Measurements from ENCODE around the gene REC8. TPM values are rescaled to one million over a fixed set of nuclear protein-coding genes. Genes with fewer than 3 reads are reported as not detected.

REC8 gene
- total RNA-seq, 1 donor from 2014 or later, result 1.6 TPM

DNA sequence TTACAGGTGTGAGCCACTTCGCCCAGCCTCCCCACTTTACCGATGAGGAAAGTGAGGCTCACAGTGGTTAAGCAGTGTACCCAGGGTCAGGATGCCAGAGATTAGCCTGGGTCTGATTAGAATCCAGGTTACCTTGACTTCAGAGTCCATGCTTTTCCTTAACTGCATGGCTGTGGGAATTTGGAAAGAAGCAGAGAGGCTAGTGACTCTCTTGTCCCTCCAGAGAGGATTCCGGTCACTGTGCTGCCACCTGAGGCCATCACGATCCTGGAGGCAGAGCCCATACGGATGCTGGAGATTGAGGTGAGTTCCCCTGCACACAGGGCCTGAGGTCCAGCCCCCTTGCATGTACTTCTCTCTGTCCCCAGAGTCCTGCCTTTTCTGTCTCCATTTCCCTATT is 4.7 kb downstream of the REC8 start:
- Histone ChIP-seq H3K9me3 (replicated peaks) (no peaks in the 10 kb centered on the region), H3K27me3 (ENCODE audit: low read depth) (no peaks in the 10 kb centered on the region), H3K36me3 (peaks cover 44% of the 10 kb centered on the region), H3K4me1 (peaks cover 25% of the 10 kb centered on the region), H3K4me3 (no peak overlapping the region), H3K27ac (replicated peaks) (no peak overlapping the region)
- intact Hi-C loops (cut with micrococcal nuclease), result no loop called here
- no peak for TF ChIP-seq CTCF (IDR thresholded peaks at IDR 0.05; ENCODE audit: borderline replicate concordance)
- DNase-seq, result no peak

DNA sequence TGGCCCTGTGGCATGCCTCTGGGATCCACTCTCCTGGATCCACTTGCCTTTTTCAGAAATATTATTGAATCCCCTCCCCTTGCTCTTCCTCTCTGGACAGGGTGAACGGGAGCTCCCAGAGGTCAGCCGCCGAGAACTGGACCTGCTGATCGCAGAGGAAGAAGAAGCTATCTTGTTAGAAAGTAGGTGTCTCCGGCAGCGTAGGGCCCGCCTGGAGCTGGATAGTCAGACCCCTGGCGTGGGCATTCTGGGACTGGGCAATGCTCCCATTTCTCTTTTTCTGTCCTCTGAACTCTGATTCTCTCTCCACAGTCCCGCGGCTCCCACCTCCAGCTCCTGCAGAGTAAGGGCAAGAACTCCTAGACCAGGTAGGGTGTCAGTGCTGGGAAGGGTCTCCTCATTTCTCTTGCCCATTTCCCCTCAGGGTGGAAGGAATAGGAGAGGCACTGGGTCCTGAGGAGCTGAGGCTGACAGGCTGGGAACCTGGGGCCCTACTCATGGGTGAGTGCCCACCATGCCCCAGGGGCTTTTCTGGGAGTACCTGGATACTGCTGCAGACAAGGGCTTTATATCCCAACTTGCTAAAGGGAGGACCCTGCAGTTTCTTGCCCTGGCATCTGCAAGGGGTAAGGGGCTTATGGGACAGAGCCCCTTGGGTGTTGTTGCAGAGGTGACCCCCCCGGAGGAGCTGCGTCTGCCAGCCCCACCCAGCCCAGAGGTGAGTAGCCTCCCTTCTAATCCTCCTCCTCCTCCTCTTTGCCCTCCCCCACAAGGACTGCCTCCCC is 5.4 kb downstream of the REC8 start:
- H3K9me3 ChIP-seq (replicated peaks), result no peaks in the 10 kb centered on the region
- no peaks in the 10 kb centered on the region for H3K27me3 ChIP-seq (ENCODE audit: low read depth)
- no peak for TF ChIP-seq CTCF (IDR thresholded peaks at IDR 0.05; ENCODE audit: borderline replicate concordance)
- peaks cover 51% of the 10 kb centered on the region for H3K36me3 ChIP-seq
- H3K4me1 ChIP-seq, result peaks cover 19% of the 10 kb centered on the region
- H3K4me3 ChIP-seq, result no peak overlapping the region
- no peak overlapping the region for H3K27ac ChIP-seq (replicated peaks)
- no peak for DNase-seq
- intact Hi-C loops (cut with micrococcal nuclease), result no loop called here

DNA sequence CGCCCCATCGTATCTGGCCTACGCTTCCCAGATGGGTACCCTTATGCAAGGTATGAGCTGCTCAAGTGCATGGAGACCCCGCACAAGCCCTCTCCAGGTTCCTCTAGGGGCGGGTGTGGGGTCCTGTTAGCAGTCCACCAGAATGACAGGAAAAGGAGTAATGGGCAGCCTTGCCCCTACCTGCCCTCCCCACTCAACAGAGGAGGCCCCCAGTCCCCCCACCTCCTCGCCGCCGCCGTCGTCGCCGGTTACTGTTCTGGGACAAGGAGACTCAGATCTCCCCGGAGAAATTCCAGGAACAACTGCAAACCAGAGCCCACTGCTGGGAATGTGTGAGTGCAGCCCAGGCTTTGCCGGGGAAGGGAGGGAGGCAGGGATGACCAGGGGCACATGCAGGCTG is 6.0 kb downstream of the REC8 start:
- TF ChIP-seq CTCF (IDR thresholded peaks at IDR 0.05; ENCODE audit: borderline replicate concordance), result no peak
- Histone ChIP-seq H3K4me3 (no peak overlapping the region), H3K9me3 (replicated peaks) (no peaks in the 10 kb centered on the region), H3K4me1 (peaks cover 17% of the 10 kb centered on the region), H3K27ac (replicated peaks) (no peak overlapping the region), H3K36me3 (peaks cover 57% of the 10 kb centered on the region), H3K27me3 (ENCODE audit: low read depth) (no peaks in the 10 kb centered on the region)
- DNase-seq, result no peak
- intact Hi-C loops (cut with micrococcal nuclease), result no loop called here

GRCh38 chr14:24178399-24179178 is 6.7 kb downstream of the REC8 start:
- no peak for DNase-seq
- Histone ChIP-seq H3K4me3 (no peak overlapping the region), H3K9me3 (replicated peaks) (no peaks in the 10 kb centered on the region), H3K36me3 (peaks cover 61% of the 10 kb centered on the region), H3K27me3 (ENCODE audit: low read depth) (no peaks in the 10 kb centered on the region), H3K27ac (replicated peaks) (no peak overlapping the region), H3K4me1 (peaks cover 17% of the 10 kb centered on the region)
- TF ChIP-seq CTCF (IDR thresholded peaks at IDR 0.05; ENCODE audit: borderline replicate concordance), result no peak
- intact Hi-C loops (cut with micrococcal nuclease), result no loop called here

GRCh38 chr14:24179294-24179960 is 7.5 kb downstream of the REC8 start:
- no peak for TF ChIP-seq CTCF (IDR thresholded peaks at IDR 0.05; ENCODE audit: borderline replicate concordance)
- no peak for DNase-seq
- H3K4me1 ChIP-seq, result peaks cover 17% of the 10 kb centered on the region
- H3K27ac ChIP-seq (replicated peaks), result peak overlapping the region; percentile 57
- no peaks in the 10 kb centered on the region for H3K27me3 ChIP-seq (ENCODE audit: low read depth)
- intact Hi-C loops (cut with micrococcal nuclease), result no loop called here
- H3K36me3 ChIP-seq, result peaks cover 70% of the 10 kb centered on the region
- H3K9me3 ChIP-seq (replicated peaks), result no peaks in the 10 kb centered on the region
- H3K4me3 ChIP-seq, result no peak overlapping the region

All from left ventricle myocardium inferior (tissue), 1 donor.